Activated CD4-positive, CD25-positive, alpha-beta regulatory T cell treated with anti-CD3 and anti-CD28 coated beads, Interleukin-2, amount 50 U/mL, for 16 hours (primary cell): ENCODE data around the gene USP10.

ENCODE experiments used
- DNase-seq: peaks from one replicate; pipeline ENCODE4 v3.0.0-alpha.2; 2020; ENCODE audit warnings: low read depth, low spot score

Gene USP10

GRCh38 chr16:84806256-84806889, 106.6 kb downstream of the USP10 start:
- no peak for DNase-seq

GRCh38 chr16:84806890-84807258, 107.1 kb downstream of the USP10 start:
- no peak for DNase-seq

- no peak for DNase-seq
Observed at GRCh38 chr16:84807776-84808175, 108.0 kb downstream of the USP10 start.

GRCh38 chr16:84808826-84809225, 109.0 kb downstream of the USP10 start:
- no peak for DNase-seq

- DNase-seq = no peak
Observed at GRCh38 chr16:84810518-84811273, 110.9 kb downstream of the USP10 start.

GRCh38 chr16:84811529-84811928, 111.7 kb downstream of the USP10 start:
- no peak for DNase-seq

- DNase-seq = no peak
Observed at GRCh38 chr16:84813141-84813934, 113.5 kb downstream of the USP10 start.

GRCh38 chr16:84815462-84815861, 115.7 kb downstream of the USP10 start:
- DNase-seq = no peak

- DNase-seq = no peak
Observed at GRCh38 chr16:84816023-84816422, 116.2 kb downstream of the USP10 start.

- no peak for DNase-seq
Observed at GRCh38 chr16:84816485-84816884, 116.7 kb downstream of the USP10 start.

- no peak for DNase-seq
Observed at GRCh38 chr16:84817206-84817605, 117.4 kb downstream of the USP10 start.

- no peak for DNase-seq
Observed at GRCh38 chr16:84817613-84818012, 117.8 kb downstream of the USP10 start.

GRCh38 chr16:84818133-84818532, 118.3 kb downstream of the USP10 start:
- DNase-seq = no peak

GRCh38 chr16:84818989-84819643, 119.3 kb downstream of the USP10 start:
- DNase-seq = no peak

GRCh38 chr16:84819644-84820304, 120.0 kb downstream of the USP10 start, which contains the start of gene CRISPLD2:
Gene CRISPLD2, plus strand, starts transcription at chr16:84819985. Its CDS starts 18,511 bp downstream, at chr16:84838496.
- DNase-seq = peak; percentile 49

GRCh38 chr16:84820305-84820684, 120.5 kb downstream of the USP10 start:
- no peak for DNase-seq

- no peak for DNase-seq
Observed at GRCh38 chr16:84820771-84821170, 121.0 kb downstream of the USP10 start.

GRCh38 chr16:84821179-84821578, 121.4 kb downstream of the USP10 start:
- no peak for DNase-seq

GRCh38 chr16:84821728-84822689, 122.2 kb downstream of the USP10 start:
- no peak for DNase-seq

- no peak for DNase-seq
Observed at GRCh38 chr16:84822990-84823389, 123.2 kb downstream of the USP10 start.
